Activated CD4-positive, alpha-beta T cell treated with anti-CD3 and anti-CD28 coated beads, Interleukin-2, amount 50 U/mL, for 24 hours (primary cell): ENCODE data around the gene ELOVL5.
"Not testable (repeated sequence)": the region's sequence is repeated elsewhere in the genome, so short reads cannot be mapped to it uniquely, and the experiment has no call there.

Source experiments
- DNase-seq, 2 donors: peaks; one replicate each; pipeline ENCODE4 v3.0.0-alpha.2; 2020; ENCODE audit warnings: low read depth in 1 of 2, low spot score in 1 of 2

ELOVL5 gene

GRCh38 chr6:53348371-53349208 lies at the start of gene ELOVL5:
ELOVL5 (minus strand) TSS chr6:53348950; CDS start chr6:53295699, 53,251 bp downstream.
- peak; percentile 96 to 97 for DNase-seq

GRCh38 chr6:53397283-53397682 lies 48.5 kb upstream of the ELOVL5 start:
- no peak for DNase-seq

- no peak for DNase-seq
Observed at GRCh38 chr6:53395986-53396385, 47.2 kb upstream of the ELOVL5 start.

GRCh38 chr6:53394704-53395103 lies 46.0 kb upstream of the ELOVL5 start:
- no peak for DNase-seq

- no peak for DNase-seq
Observed at GRCh38 chr6:53391170-53391569, 42.4 kb upstream of the ELOVL5 start.

GRCh38 chr6:53390010-53390409 lies 41.3 kb upstream of the ELOVL5 start:
- DNase-seq: no peak

- not testable (repeated sequence) for DNase-seq
Observed at GRCh38 chr6:53388615-53389014, 39.9 kb upstream of the ELOVL5 start.

GRCh38 chr6:53382421-53382820 lies 33.7 kb upstream of the ELOVL5 start:
- DNase-seq: no peak

GRCh38 chr6:53378208-53378607 lies 29.5 kb upstream of the ELOVL5 start:
- DNase-seq: no peak

- DNase-seq: no peak
Observed at GRCh38 chr6:53377793-53378192, 29.0 kb upstream of the ELOVL5 start.

- DNase-seq: no peak
Observed at GRCh38 chr6:53377289-53377688, 28.5 kb upstream of the ELOVL5 start.

- DNase-seq: no peak
Observed at GRCh38 chr6:53376661-53377226, 28.0 kb upstream of the ELOVL5 start.

- no peak for DNase-seq
Observed at GRCh38 chr6:53375847-53376246, 27.1 kb upstream of the ELOVL5 start.

- no peak for DNase-seq
Observed at GRCh38 chr6:53373638-53374037, 24.9 kb upstream of the ELOVL5 start.

- DNase-seq: no peak
Observed at GRCh38 chr6:53369876-53370515, 21.2 kb upstream of the ELOVL5 start.

GRCh38 chr6:53369051-53369450 lies 20.3 kb upstream of the ELOVL5 start:
- DNase-seq: no peak

- no peak for DNase-seq
Observed at GRCh38 chr6:53366128-53366641, 17.4 kb upstream of the ELOVL5 start.

- no peak for DNase-seq
Observed at GRCh38 chr6:53363341-53364079, 14.8 kb upstream of the ELOVL5 start.

GRCh38 chr6:53361549-53362031 lies 12.8 kb upstream of the ELOVL5 start:
- DNase-seq: no peak

- DNase-seq: no peak
Observed at GRCh38 chr6:53360093-53360912, 11.6 kb upstream of the ELOVL5 start.

- DNase-seq: no peak
Observed at GRCh38 chr6:53359843-53360092, 11.0 kb upstream of the ELOVL5 start.
